Peyer's patch (tissue), 4 donors: Measurements from ENCODE around the gene RAB22A.

Experiments used
- CTCF ChIP-seq, 6 experiments: fragments of 450-650 bp in 4 of 6; fragments of 200-600 bp in 2 of 6; sonication (generic) in 1 of 6; IDR thresholded peaks; one replicate each; pipeline ENCODE4 v1.5.1; 2017 to 2019; ENCODE audit warnings: antibody characterized with exemption in 6 of 6, mild to moderate bottlenecking in 3 of 6, moderate library complexity in 1 of 6
- POLR2A ChIP-seq, 2 donors: fragments of 450-650 bp; IDR thresholded peaks; one replicate each; pipeline ENCODE4 v1.5.1; 2017; ENCODE audit warnings: antibody characterized with exemption in 2 of 2, mild to moderate bottlenecking in 2 of 2, moderate library complexity in 2 of 2

GRCh38 chr20:58306421-58307261, 2.9 kb upstream of the RAB22A start:
- TF ChIP-seq CTCF (IDR thresholded peaks at IDR 0.05), result no peak
- no peak for TF ChIP-seq POLR2A (IDR thresholded peaks at IDR 0.05)
